Neural progenitor cell (in vitro differentiated cells): ENCODE results near the gene BOLA3.
"Not testable (repeated sequence)": the region's sequence is repeated elsewhere in the genome, so short reads cannot be mapped to it uniquely, and the experiment has no call there.

Experiments
- EZH2phosphoT487 ChIP-seq: fragments of 200-600 bp; sonication (generic); IDR thresholded peaks from 2 replicates; pipeline ENCODE4 v1.6.1; 2017; ENCODE audit warnings: antibody characterized with exemption
- TF ChIP-seq, protein P1 (sequence below): fragments of 200-600 bp; sonication (generic); IDR thresholded peaks from 2 replicates; pipeline ENCODE4 v1.5.1; 2017; ENCODE audit warnings: antibody characterized with exemption, mild to moderate bottlenecking

DNA sequence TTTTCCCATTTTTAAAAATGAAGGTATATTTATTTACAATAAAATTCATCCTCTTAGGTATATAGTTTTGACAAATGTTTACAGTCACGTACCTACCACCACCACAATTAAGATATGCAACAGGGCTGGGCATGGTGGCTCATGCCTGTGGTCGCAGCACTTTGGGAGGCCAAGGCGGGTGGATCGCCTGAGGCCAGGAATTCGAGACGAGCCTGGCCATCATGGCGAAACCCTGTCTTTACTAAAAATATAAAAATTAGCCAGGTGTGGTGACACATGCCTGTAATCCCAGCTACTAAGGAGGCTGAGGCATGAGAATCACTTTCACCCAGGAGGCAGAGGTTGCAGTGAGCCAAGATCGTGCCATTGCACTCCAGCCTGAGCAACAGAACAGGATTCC, 59.0 kb downstream of the BOLA3 start:
- TF ChIP-seq, protein P1, sequence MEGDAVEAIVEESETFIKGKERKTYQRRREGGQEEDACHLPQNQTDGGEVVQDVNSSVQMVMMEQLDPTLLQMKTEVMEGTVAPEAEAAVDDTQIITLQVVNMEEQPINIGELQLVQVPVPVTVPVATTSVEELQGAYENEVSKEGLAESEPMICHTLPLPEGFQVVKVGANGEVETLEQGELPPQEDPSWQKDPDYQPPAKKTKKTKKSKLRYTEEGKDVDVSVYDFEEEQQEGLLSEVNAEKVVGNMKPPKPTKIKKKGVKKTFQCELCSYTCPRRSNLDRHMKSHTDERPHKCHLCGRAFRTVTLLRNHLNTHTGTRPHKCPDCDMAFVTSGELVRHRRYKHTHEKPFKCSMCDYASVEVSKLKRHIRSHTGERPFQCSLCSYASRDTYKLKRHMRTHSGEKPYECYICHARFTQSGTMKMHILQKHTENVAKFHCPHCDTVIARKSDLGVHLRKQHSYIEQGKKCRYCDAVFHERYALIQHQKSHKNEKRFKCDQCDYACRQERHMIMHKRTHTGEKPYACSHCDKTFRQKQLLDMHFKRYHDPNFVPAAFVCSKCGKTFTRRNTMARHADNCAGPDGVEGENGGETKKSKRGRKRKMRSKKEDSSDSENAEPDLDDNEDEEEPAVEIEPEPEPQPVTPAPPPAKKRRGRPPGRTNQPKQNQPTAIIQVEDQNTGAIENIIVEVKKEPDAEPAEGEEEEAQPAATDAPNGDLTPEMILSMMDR, result not testable (repeated sequence)
- not testable (repeated sequence) for TF ChIP-seq EZH2phosphoT487
